HG03442 (cell line): Measurements from ENCODE around the gene SCNN1G.

Source experiments
- ATAC-seq: cut with Tn5 transposase; IDR thresholded peaks from one replicate; pipeline ENCODE4 v1.9.1; 2021; ENCODE audit warnings: mild to moderate bottlenecking, moderate library complexity; ENCODE audit not compliant: unreplicated experiment

Gene SCNN1G

GRCh38 chr16:23195366-23195978, 12.9 kb downstream of the SCNN1G start:
- no peak for ATAC-seq

GRCh38 chr16:23196539-23196938, 14.0 kb downstream of the SCNN1G start:
- ATAC-seq: no peak

- ATAC-seq: no peak
These were observed 19.6 kb downstream of the SCNN1G start for GRCh38 chr16:23202166-23202565.

- ATAC-seq: no peak
These were observed 24.4 kb downstream of the SCNN1G start for GRCh38 chr16:23206986-23207385.

- no peak for ATAC-seq
These were observed 24.9 kb downstream of the SCNN1G start for GRCh38 chr16:23207485-23207884.

- ATAC-seq: no peak
These were observed 27.1 kb downstream of the SCNN1G start for GRCh38 chr16:23209606-23210005.

GRCh38 chr16:23213831-23214230, 31.3 kb downstream of the SCNN1G start:
- no peak for ATAC-seq

- ATAC-seq: no peak
These were observed 32.3 kb downstream of the SCNN1G start for GRCh38 chr16:23214796-23215195.

- ATAC-seq: no peak
These were observed 32.9 kb downstream of the SCNN1G start for GRCh38 chr16:23215435-23215834.

- no peak for ATAC-seq
These were observed 34.2 kb downstream of the SCNN1G start for GRCh38 chr16:23216658-23217246.

- ATAC-seq: no peak
These were observed 35.1 kb downstream of the SCNN1G start for GRCh38 chr16:23217646-23218045.

- ATAC-seq: no peak
These were observed 40.4 kb downstream of the SCNN1G start for GRCh38 chr16:23222929-23223328.

GRCh38 chr16:23223368-23223767, 40.8 kb downstream of the SCNN1G start:
- no peak for ATAC-seq

- no peak for ATAC-seq
These were observed 42.6 kb downstream of the SCNN1G start for GRCh38 chr16:23225109-23225508.

GRCh38 chr16:23225634-23226033, 43.1 kb downstream of the SCNN1G start:
- no peak for ATAC-seq

GRCh38 chr16:23227529-23227928, 45.0 kb downstream of the SCNN1G start:
- no peak for ATAC-seq

- ATAC-seq: no peak
These were observed 47.2 kb downstream of the SCNN1G start for GRCh38 chr16:23229714-23230113.

- ATAC-seq: no peak
These were observed 50.3 kb downstream of the SCNN1G start for GRCh38 chr16:23232806-23233205.

GRCh38 chr16:23235176-23235575, 52.6 kb downstream of the SCNN1G start:
- no peak for ATAC-seq

- ATAC-seq: no peak
These were observed 54.4 kb downstream of the SCNN1G start for GRCh38 chr16:23236983-23237382.

- ATAC-seq: no peak
These were observed 58.4 kb downstream of the SCNN1G start for GRCh38 chr16:23240994-23241393.

GRCh38 chr16:23244122-23244521, 61.6 kb downstream of the SCNN1G start:
- ATAC-seq: no peak

- ATAC-seq: no peak
These were observed 62.7 kb downstream of the SCNN1G start for GRCh38 chr16:23245268-23245667.
